GM12891 (cell line): ENCODE results near the gene SLC25A24. TPM values are rescaled to one million over a fixed set of nuclear protein-coding genes. Genes with fewer than 3 reads are reported as not detected.
A peak's percentile ranks its signal among the peaks of the same experiment; 100 is the strongest.
"Not testable (repeated sequence)": the region's sequence is repeated elsewhere in the genome, so short reads cannot be mapped to it uniquely, and the experiment has no call there.

ENCODE experiments used
- DNase-seq: peaks from one replicate; pipeline ENCODE4 v3.0.0; 2011; ENCODE audit warnings: low spot score; ENCODE audit not compliant: insufficient read length
- FAIRE-seq: peaks from 2 replicates; lab custom pipeline; 2011; peaks lifted over from hg19 to GRCh38; lab: Jason Lieb, UNC
- PAX5 ChIP-seq: IDR thresholded peaks from 2 replicates; pipeline ENCODE4 v1.6.1; 2011; ENCODE audit warnings: low read length, moderate library complexity, mild to moderate bottlenecking; ENCODE audit not compliant: insufficient read depth, severe bottlenecking
- POLR2A ChIP-seq: IDR thresholded peaks from 2 replicates; pipeline ENCODE4 v1.6.1; 2011; ENCODE audit warnings: low read depth, low read length, control low read depth
- POU2F2 ChIP-seq: IDR thresholded peaks from 2 replicates; pipeline ENCODE4 v1.6.1; 2011; ENCODE audit warnings: low read depth, mild to moderate bottlenecking, control low read depth, low read length, moderate library complexity
- SPI1 ChIP-seq: IDR thresholded peaks from 2 replicates; pipeline ENCODE4 v1.6.1; 2011; ENCODE audit warnings: low read depth, low read length, control low read depth
- TAF1 ChIP-seq: IDR thresholded peaks from 2 replicates; pipeline ENCODE4 v1.6.1; 2011; ENCODE audit warnings: low read depth, low read length, control low read depth
- polyA plus RNA-seq: library from polyadenylated mRNA; unstranded; fragments of >200 nt; gene quantifications from one replicate; pipeline ENCODE4 v1.2.1, GENCODE V29; 2012; ENCODE audit warnings: low read depth, missing spikeins, inconsistent platforms; ENCODE audit not compliant: missing spikeins

Gene SLC25A24
- not detected for polyA plus RNA-seq

DNA sequence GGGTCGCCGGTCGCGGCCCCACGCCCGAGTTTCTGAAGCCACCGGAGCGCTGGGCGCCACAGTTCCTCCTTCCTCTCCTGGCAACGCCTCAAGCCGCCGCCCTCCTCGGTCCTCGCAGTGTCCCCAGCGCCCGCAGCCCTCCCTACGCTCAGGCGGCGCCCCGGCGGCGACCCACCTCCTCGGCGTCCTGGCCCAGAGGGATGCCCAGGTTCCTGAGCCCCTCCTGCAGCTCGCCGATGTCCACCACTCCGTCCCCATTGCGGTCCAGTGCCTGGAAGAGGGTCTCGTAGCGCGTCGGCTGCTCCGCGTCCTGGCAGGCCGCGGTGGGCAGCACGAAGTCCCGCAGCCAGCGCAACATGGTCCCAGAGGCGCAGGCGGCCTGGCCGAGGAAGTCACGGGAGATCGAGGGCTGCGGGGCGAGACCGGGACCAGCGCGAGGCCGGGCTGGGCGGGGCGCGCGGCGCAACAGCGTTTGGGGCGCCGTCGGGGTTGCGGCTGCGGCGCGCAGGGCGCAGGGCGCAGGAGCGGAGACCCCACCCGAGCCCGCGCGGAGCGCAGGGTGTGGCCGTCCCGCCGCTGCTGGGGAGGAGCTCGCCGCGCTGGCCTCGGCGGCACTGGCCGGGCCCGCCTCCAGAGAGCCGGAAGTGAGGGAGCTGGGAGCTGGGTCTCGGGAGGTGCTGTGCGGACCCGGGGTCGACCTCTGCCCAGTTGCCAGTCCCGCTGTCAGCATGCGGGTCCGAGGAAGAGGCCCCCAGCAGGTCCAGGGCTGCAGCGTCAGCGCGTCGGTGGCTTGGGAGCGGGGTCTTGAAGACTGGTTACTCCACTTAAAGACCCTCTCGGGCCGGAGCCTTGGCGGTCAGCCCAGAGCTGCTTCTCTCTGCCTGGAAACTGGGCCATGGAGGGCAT is at the start of gene SLC25A24:
TSS of gene SLC25A24 (minus strand) at position 563 of the 906 bp plus-strand sequence. CDS start at position 358, 205 bp downstream.
- FAIRE-seq (no peak), DNase-seq (peak; percentile 33)
- TF ChIP-seq POLR2A (no peak), PAX5 (no peak), TAF1 (no peak), SPI1 (no peak), POU2F2 (no peak)

GRCh38 chr1:108243976-108244375 is 43.8 kb upstream of the SLC25A24 start, which contains the start of gene NBPF4:
NBPF4 (minus strand) TSS chr1:108244076; CDS start chr1:108243761, 315 bp downstream.
- DNase-seq, FAIRE-seq: not testable (repeated sequence)

GRCh38 chr1:108239426-108239825 is 39.3 kb upstream of the SLC25A24 start:
- not testable (repeated sequence) for DNase-seq

GRCh38 chr1:108235308-108235707 is 35.2 kb upstream of the SLC25A24 start:
- DNase-seq, FAIRE-seq: not testable (repeated sequence)

More at GRCh38 chr1:108239426-108239825, 39.3 kb upstream of the SLC25A24 start:
- FAIRE-seq: not testable (repeated sequence)

GRCh38 chr1:108232183-108232582 is 32.0 kb upstream of the SLC25A24 start:
- FAIRE-seq, DNase-seq: not testable (repeated sequence)

DNA sequence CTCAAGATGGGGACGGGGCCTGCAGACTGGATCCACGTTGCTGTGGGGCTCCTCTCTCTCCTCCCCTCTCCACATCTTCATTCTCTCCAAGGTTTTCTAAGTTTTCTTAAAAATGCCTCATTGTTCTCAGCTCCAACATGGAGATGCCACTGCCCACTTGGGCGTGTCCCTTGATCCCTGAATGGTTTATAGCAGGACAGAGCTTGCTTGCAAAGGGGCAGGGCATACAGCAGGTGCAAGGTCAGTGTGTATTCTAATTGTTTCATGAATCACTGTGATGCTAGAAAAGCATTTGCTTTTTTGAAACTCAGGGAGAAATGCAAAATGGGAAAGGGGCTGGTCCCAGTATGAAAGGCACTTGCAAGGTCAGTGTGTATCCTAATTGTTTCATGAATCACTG is 29.8 kb upstream of the SLC25A24 start:
- FAIRE-seq, DNase-seq: not testable (repeated sequence)

- FAIRE-seq, DNase-seq: not testable (repeated sequence)
Measured at GRCh38 chr1:108227772-108228171, 27.6 kb upstream of the SLC25A24 start.

DNA sequence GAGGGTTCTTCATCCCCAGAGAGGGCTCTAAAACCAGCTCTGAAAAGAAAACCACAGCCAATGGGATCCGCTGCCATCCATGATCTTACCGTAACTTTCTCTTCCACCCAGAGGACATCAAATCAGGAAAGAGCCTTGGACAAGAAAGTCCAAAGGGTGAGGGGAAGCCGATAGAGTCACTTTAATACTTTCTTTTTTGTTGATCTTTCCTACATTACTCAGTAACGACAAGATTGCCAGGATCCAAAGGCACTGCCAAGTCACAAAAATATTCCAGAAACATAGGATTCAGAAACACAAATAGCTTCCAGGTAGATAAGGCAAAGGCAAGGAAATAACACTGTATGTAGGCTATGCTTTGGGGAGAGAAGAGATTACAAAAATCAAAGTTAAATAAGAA is 26.7 kb upstream of the SLC25A24 start:
- not testable (repeated sequence) for FAIRE-seq

DNA sequence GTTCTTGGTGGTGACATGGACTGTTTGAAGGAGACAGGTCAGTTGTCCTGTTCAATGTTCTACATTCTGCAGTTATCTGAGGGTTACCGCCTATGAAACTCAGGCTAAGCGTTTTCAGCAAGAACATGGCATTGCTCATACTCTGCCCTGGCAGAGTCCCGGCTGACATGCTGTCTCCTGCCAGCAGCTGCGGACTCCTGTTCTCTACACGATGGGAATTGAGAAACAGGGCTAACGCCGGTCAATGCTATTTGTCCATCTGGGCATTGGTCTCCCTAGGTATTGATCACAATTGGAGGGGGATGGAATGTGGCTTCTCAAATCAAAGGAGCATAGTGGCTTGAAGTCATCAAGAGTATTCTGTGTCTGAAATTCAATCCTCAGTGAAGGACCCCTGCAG is 23.1 kb upstream of the SLC25A24 start:
- not testable (repeated sequence) for FAIRE-seq, DNase-seq

More for the DNA sequence above, 26.7 kb upstream of the SLC25A24 start:
- not testable (repeated sequence) for DNase-seq

DNA sequence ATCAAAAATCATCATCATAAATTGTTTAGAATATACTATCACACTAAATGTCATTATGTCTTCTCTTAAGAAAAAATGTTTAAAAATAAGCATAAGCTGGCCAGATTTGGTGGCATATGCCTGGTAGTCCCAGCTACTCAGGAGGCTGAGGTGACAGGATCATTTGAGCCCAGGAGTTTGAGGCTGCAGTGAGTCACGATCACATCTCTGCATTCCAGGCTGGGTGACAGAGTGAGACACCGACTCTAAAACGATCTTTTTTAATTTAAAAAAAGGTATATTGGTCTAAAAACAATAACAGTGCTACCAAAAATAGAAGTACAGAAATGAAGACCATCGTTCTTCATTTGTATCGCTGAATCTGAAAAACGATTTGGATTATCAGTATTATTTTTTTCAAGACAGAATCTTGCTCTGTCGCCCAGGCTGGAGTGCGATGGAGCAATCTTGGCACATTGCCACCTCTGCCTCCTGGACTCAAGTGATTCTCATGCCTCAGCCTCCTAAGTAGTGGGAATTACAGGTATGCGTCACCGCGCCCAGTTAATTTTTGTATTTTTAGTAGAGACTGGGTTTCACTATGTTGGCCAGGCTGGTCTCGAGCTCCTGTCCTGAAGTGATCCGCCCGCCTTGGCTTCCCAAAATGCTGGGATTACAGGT is 17.5 kb upstream of the SLC25A24 start:
- not testable (repeated sequence) for DNase-seq, FAIRE-seq

- FAIRE-seq, DNase-seq: not testable (repeated sequence)
Measured at GRCh38 chr1:108217007-108217406, 16.9 kb upstream of the SLC25A24 start.

- not testable (repeated sequence) for FAIRE-seq, DNase-seq
Measured at GRCh38 chr1:108216028-108216890, 16.1 kb upstream of the SLC25A24 start.

GRCh38 chr1:108214641-108215465 is 14.7 kb upstream of the SLC25A24 start:
- FAIRE-seq: not testable (repeated sequence)

More at GRCh38 chr1:108214641-108215465, 14.7 kb upstream of the SLC25A24 start:
- DNase-seq: not testable (repeated sequence)
